ENCODE results near the gene FNDC3B.

- TF ChIP-seq MAX (IDR thresholded peaks at IDR 0.05) = no peak
- TF ChIP-seq SRF (IDR thresholded peaks at IDR 0.05; ENCODE audit: low read depth, low read length) = no peak
Observed at GRCh38 chr3:172276103-172276502, 236.7 kb downstream of the FNDC3B start.
